GM10847 (cell line): ENCODE measurements around the gene DNHD1.

Experiments
- POLR2A ChIP-seq: IDR thresholded peaks from 2 replicates; pipeline ENCODE4 v1.6.1; 2011; ENCODE audit not compliant: insufficient read length; ENCODE audit errors: extremely low read depth

The DNHD1 gene

GRCh38 chr11:6565325-6565724 is 68.2 kb downstream of the DNHD1 start:
- TF ChIP-seq POLR2A: no peak

GRCh38 chr11:6565988-6566703 is 69.1 kb downstream of the DNHD1 start:
- TF ChIP-seq POLR2A: no peak

DNA sequence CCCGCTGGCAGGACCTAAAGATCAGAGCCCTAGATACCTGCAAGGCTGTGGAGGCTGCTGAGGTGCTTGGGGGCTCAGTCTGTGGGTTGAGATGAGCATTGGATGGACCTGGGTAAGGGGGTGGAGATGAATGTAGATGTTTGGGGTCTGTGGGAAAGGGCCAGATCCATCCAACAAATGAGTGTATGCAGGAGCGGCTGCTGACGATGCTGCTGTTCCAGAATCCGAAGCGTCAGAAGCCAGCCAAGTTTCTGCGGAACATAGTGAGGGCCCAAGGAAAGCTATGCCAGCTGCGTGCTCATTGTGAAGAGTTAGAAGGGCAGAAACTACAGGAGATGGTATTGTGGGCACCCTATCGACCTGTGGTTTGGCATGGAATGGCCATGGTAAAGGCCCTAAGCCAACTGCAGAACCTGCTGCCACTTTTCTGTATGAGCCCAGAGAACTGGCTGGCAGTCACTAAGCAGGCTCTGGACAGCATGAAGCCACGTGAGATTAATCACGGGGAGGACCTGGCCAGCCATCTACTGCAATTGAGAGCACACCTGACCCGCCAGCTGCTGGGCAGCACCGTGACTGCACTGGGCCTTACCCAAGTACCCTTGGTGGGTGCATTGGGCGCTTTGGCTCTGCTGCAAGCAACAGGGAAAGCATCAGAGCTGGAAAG is 69.8 kb downstream of the DNHD1 start:
- TF ChIP-seq POLR2A: no peak

GRCh38 chr11:6567371-6567745 is 70.3 kb downstream of the DNHD1 start:
- TF ChIP-seq POLR2A: no peak

DNA sequence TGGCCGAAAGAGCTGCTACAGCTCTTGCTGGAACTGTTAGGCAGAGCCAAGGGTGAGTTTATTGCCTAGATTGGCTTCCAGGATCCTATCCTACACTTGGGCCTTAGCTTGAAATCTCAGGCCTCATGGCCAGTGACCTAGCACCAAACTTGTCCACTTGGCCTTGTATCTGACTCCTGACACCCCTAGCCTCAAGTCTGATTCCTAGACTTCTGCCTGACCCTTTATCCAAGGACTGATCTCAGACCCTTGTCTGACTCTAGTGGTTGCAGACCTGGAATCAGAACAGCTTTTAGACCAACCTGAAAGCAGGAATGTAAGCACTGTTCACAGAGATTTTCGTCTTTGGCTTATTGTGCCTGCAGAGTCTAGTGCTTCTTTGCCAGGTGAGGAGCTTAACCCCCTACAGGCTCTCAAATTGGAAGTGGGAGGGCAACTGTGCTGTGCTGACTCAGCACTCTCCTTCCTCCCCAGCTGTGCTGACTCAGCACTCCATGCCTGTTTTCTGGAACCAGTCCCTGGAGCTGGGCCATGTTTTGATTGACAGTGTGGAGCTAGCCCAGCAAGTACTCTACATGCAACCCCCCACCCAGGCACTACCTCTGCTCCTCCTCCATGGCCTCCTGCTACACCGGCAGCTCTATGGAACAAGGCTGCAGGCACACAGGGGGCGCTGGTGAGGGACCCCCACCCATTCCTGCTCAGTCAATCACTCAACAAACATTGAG is 71.3 kb downstream of the DNHD1 start:
- no peak for TF ChIP-seq POLR2A

DNA sequence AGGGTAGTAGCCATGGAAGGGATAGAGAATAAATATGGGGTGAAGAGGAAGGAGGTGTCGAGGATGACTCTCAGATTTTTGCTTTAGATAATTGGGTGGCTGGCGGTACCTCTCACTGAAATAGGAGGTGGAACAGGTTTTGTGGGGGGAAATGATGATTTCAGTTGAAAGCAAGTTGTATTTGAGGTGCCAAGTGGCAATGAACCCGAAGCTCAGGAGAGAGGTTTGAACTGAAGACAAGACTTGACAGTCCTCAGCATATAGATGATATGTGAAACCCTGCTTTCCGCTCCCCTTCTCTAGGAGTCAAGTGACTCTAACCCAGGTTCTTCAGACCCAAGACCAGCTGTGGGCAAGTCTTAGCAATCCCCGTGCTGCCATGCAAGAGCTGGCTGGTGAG is 72.6 kb downstream of the DNHD1 start:
- no peak for TF ChIP-seq POLR2A

- no peak for TF ChIP-seq POLR2A
These were observed 73.8 kb downstream of the DNHD1 start for GRCh38 chr11:6570691-6571427.

GRCh38 chr11:6571434-6572008 is 74.4 kb downstream of the DNHD1 start:
- no peak for TF ChIP-seq POLR2A

- TF ChIP-seq POLR2A: no peak
These were observed 75.1 kb downstream of the DNHD1 start for GRCh38 chr11:6572215-6572614.

DNA sequence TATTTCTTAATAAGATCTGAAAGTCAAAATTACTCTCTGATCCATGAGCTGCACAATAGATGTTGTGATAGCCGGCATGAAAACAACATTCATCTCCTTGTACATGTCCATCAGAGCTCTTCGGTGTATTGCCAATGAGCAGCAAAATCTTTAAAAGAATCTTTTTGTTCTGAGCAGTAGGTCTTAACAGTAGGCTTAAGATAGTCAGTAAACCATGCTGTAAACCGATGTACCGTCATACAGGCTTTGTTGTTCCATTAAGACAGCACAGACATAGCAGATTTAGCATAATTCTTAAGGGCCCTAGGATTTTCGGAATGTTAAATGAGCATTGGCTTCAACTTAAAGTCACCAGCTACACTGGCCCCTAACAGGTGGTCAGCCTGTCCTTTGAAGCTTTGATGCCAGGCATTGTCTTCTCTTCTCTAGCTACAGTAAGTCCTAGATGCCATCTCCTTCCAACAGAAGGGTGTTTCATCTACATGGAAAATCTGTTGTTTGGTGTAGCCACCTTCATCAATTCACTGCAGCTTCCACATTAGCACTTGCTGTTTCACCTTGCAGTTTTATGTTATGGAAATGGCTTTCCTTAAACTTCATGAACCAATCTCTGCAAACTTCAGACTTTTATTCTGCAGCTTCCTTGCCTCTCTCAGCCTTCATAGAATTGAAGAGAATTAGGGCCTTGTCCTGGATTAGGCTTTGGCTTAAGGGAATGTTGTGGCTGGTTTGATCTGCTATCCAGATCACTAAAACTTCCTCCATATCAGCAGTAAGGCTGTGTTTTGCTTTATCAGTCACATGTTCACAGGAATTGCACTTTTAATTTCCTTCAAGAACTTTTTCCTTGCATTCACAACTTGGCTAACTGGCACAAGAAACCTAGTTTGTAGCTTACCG is 78.0 kb downstream of the DNHD1 start:
- no peak for TF ChIP-seq POLR2A

- no peak for TF ChIP-seq POLR2A
These were observed 79.6 kb downstream of the DNHD1 start for GRCh38 chr11:6576471-6577373.

GRCh38 chr11:6578134-6578533 is 81.1 kb downstream of the DNHD1 start:
- no peak for TF ChIP-seq POLR2A

DNA sequence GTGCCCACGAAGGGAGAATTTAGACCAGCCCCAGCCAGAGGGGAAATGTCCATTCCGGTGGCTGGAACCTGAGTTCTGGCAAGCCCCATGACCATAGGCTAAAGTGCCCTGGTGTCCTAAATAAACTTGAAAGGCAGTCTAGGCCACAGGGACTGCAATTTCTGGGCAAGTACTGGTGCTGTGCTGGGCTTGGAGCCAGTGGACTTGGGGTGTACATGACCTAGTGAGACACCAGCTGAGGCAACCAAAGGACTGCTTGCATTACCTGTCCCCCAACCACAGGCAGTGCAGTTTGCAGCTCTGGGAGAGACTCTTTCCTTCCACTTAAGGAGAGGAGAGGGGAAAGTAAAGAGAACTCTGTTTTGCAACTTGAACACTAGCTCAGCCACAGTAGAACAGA is 82.6 kb downstream of the DNHD1 start:
- no peak for TF ChIP-seq POLR2A
